ENCODE measurements around the gene KCNIP1. TPM values are rescaled to one million over a fixed set of nuclear protein-coding genes. Genes with fewer than 3 reads are reported as not detected.

The KCNIP1 gene
- total RNA-seq, 2 experiments from 2014 or later, result not detected

DNA sequence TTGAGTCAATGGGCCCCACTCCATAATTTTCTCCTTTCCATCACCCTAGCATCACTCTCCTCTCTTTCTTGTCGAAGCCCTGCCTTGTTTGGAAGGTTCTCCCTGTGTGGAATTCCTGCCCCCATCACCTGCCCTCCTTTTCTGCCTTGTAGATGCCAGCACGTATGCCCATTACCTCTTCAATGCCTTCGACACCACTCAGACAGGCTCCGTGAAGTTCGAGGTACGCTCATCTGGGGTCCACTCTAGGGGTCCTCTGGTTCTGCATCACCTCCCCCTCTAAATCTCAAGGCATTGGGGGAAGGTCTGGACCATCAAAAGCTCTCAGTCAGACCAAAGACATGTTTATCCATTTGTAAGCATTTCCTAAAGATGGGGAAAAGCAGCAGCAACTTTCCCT, 217.9 kb downstream of the KCNIP1 start:
- ChIA-PET POLR2A (no interaction called here), CTCF (no interaction called here)

DNA sequence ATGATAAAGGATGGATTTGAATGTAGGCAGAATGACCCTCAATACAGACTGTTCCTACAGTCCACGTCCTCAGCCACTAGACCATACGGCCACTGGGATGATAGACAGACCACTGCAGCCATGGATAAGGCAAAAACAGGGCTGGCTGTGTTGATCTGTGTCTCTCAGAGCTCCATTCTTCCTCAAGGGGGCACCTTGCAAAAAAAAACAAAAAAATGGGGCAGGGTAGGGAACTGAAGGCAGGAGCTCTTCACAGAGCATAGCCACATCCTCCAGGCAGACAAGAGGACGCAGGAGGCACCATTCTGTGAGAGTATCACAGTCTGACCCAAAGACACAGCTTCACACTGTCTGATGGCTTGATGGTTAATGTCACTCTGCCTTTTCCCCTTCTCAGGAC, 218.5 kb downstream of the KCNIP1 start:
- ChIA-PET CTCF (no interaction called here), POLR2A (no interaction called here)

DNA sequence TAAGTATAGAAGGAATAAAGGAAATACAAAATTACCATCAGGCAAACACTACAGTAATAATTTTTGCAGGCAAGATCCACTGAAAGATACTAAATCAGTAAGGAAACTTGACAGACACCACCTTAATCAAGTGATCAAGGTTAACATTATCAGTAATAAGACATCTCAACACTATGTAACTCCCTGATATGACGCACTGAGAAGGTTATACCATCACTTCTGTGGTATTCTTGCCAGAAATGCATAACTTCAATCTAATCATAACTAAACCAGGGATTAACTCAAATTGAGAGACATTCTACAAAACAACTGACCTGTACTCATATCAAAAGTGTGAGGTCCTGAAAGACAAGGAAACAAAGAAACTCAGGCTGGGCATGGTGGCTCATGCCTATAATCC, 227.2 kb downstream of the KCNIP1 start:
- POLR2A ChIA-PET, result no interaction called here
- CTCF ChIA-PET, result no interaction called here

DNA sequence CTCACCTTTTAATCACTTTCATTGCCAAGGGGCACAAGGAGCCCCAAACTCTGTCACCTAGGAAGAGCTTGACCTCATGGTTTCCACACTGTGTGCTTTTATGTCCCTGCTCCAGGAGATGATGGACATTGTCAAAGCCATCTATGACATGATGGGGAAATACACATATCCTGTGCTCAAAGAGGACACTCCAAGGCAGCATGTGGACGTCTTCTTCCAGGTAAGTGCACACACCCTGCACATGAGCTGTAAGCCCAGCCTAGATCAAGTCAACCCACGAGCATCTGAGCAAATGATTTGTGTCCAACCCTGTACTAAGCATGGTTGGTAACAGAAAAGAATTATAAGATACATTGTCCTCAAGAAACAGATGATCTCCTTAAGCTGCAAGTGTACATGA, 228.9 kb downstream of the KCNIP1 start:
- ChIA-PET CTCF (no interaction called here), POLR2A (no interaction called here)

DNA sequence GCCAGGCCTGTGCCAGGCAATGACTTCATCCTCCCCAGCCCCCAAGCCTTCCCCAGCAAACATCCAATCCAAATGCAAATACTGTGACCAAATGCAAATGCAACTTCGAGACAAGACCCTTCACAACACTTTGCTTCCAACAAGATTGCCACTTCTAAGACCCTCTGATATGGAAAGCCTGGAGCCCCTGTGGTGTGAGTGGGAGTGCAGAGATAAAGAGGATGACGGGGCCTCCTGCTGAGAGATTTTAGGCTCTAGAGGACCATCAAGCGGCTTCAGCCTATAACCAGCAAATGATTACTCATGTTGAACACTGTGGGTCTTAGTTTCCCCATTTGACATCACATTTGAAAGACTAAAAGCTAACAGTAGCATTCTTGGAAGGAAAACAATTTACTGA, 233.1 kb downstream of the KCNIP1 start:
- POLR2A ChIA-PET, result no interaction called here
- CTCF ChIA-PET, result no interaction called here

DNA sequence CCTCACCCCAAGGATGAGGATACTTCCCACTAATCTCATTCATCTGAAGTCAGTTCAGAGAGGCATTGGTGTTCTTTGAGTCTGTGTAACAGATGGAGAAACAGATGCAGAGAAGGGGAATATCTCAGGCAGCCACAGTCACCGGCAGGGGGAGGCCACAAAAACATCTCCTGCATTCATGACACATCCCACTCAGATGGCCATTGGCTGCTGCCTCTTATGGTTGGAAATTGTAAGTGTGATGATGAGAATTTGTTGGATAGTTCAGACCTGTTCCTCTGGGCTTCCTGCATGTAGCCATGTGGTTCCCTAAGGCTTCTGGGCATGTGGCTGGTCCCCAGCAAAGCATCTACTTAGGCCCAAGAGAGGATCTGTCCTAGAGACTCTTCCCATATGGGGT, 233.8 kb downstream of the KCNIP1 start:
- POLR2A ChIA-PET, result no interaction called here
- CTCF ChIA-PET, result no interaction called here

DNA sequence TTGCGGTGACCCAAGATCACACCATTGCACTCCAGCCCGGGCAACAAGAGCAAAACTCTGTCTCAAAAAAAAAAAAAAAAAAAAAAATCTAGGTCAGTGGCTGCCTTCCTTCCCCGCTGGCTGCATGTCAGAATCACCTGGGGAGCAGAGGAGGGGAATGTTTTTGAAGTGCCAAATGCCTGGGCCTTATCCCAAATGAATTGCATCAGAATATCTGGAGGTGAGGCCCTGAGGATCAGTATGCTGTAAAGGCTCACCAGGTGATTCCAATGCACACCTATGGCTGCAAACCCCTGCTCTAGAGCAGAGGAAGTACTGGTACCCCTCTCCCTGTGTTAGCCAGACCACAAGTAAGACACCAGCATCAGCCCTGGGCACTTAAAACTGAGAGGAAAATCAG, 235.0 kb downstream of the KCNIP1 start:
- POLR2A ChIA-PET, result no interaction called here
- CTCF ChIA-PET, result interaction anchor here (0.6 kb wide), 1 partner anchor 15 kb away, joined by 3 read pairs; no protein-coding TSS in a partner anchor

DNA sequence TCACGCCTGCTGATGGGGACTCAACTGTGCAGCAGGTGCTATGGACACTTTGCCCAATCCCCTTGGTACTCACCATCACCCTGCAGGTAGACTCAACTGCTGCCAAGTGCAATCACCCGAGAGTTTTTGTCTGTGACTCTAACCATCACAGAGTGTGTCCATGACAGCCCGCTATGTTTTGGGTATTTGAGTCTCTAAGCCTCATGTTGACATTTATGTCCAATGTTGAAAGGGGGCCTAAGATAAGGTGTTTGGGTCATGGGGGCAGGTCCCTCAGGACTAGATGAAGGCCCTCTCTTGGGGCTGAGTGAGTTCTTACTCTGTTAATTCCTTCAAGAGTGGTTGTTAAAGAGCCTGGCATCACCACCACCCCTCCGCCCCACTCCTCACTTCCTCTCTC, 235.6 kb downstream of the KCNIP1 start:
- ChIA-PET POLR2A (no interaction called here), CTCF (no interaction called here)

DNA sequence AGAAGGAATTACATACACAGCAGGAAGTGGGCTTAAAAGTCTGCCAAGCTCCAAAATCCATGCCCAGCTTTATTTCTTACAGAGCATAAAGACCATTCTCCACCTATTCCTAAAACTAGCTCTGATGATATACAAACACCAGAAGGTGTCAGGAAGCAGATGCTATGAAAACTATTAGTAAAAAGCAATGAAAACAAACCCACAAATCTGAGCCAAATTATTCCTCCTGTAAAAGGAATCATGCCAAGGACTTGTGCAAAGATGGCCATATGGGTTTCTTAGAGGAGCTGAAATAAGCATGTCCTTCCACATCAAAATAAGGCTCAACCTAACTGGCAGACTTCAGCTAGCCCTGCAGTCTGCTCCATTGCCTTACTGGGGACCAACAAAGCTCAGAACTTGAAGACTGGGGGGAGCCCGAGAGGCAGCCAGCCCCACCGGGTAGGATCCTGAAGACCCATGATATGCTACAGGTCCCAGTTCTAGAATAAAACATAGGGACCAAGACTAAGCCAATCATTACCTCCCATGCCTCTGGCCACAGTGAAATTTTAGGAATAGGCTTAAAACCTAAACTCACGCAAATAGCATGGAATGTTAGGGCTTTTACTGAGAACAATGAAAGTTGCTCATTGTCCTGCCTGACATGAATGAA, 236.9 kb downstream of the KCNIP1 start:
- POLR2A ChIA-PET, result no interaction called here
- CTCF ChIA-PET, result no interaction called here

DNA sequence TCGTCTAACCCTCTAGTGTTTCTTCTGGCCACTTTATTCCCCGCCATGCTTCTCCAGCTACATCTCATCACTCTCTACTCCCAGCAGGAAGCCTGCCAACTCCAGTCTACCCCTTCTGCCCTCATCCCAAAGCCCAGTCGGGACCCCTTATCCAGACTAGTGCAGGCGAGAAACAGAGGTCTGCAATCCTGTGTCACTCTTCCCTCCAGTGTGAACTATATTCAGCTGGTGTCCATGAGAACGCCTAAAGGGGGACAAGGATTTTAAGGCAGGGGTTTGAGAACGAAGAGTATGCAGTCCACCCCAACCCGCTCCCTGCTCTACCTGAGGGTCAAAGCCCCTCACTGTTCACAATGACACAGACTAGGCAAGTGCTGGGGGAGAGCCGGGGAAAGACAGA, 238.0 kb downstream of the KCNIP1 start:
- POLR2A ChIA-PET, result interaction anchor here (0.6 kb wide), 1 partner anchor 1000 kb away, joined by 6 read pairs; no protein-coding TSS in a partner anchor

DNA sequence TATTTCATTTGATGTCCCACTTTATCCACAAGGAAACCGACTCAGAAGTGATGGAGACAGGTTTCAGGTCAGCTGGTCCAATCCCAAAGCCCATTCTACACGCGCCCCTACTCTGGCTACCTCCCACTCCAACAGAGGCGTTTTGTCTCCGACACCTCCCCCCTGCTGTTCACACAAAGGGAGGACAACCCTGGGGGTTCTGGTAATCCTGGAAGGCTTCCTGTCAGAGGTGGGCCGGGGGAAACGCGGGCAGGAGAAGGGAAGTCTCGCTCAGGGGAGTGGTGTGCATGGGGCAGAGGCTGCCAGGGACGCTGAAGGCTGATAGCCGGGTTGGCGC, 240.0 kb downstream of the KCNIP1 start:
- POLR2A ChIA-PET, result no interaction called here
- CTCF ChIA-PET, result interaction anchor here (1.5 kb wide), 1 partner anchor 614 kb away, joined by 3 read pairs; no protein-coding TSS in a partner anchor

More for the DNA sequence above, 238.0 kb downstream of the KCNIP1 start:
- CTCF ChIA-PET, result no interaction called here

DNA sequence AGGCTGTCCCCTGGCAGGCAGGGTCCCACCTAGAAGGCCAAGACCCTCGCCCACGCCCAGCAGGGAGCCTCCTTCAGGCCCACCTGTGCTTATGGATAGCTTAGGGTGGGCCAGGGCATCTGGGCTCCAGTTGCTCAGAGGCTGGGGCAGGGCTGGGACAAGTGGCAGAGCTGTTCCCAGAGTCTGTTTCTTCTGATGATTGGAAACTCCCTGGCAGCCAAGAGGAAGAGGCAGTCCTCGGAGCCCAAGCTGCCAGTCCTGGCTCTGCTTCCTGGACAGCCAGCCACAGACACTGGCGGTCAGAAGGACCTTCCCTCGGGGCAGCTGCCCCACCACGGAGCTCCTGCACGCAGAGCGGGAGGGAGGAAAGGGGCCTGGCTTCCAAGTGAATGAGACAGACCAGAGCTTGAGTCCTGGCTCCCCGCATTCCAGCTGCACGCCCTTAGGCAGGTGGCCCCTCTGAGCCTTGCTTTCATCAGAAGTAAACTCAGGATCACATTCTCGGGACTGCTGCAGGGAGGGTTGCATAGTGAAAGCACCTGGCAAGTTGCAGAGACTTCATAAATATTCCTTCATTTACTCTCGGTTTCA, 241.8 kb downstream of the KCNIP1 start:
- CTCF ChIA-PET, result interaction anchor here (0.9 to 1.5 kb wide), 2 partner anchors 10 to 612 kb away, joined by 3 read pairs; no protein-coding TSS in a partner anchor
- POLR2A ChIA-PET, result no interaction called here

DNA sequence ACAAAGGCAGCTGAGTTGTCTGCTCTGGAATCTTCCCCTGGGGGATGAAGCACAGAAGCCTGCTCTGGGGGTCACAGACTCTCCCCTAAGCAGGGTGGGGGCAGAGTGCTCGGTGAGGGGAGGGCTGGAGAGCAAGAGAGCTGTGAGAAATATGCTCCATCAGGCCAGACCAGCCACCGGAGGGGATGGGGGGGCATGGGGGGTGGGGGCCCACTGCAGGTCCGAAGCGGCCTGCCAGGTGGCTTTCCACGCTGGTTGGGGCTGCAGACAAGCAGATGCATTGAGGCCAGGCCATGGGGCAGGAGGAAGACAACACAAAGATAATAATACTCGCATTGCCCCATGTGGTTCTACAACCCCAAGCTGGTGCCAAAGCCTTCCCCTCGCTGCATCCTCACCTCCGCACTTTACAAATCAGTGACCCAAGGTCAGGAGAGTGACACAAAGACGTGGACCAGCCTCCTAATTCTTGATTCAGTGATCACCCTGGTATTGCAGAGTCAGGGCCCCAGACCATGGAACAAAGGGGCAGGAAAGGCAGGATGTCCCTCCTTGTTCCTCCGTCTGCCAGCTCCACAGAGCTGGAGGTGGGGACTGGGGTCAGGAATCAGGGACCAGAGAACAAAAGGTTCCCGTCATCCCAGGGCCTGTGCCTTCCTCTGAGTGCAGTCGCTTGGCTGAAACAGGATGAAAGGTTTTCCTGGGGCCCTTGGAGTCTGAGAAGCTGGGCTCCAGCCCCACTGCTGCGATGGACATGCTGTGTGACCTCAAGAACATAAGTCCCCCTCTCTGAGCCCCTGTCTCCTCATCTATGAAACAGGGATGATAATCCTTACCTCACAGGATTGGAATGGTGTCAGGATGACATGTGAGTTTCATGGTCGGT, 242.5 kb downstream of the KCNIP1 start:
- ChIA-PET POLR2A (no interaction called here), CTCF (no interaction called here)

DNA sequence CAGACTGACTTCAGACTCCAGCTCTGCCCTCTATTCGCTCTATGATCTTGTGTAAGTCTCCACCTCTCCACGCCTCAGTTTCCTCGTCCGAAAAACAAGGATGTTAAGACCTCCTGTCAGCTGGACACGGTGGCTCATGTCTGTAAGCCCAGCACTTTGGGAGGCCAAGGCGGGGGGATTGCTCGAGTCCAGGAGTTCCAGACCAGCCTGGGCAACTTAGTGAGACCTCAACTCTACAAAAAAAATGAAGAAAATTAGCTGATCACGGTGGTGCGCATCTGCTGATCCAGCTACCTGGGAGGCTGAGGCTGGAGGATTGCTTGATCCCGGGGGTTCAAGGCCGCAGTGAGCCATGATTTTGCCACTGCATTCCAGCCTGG, 243.1 kb downstream of the KCNIP1 start:
- CTCF ChIA-PET, result no interaction called here
- POLR2A ChIA-PET, result no interaction called here

DNA sequence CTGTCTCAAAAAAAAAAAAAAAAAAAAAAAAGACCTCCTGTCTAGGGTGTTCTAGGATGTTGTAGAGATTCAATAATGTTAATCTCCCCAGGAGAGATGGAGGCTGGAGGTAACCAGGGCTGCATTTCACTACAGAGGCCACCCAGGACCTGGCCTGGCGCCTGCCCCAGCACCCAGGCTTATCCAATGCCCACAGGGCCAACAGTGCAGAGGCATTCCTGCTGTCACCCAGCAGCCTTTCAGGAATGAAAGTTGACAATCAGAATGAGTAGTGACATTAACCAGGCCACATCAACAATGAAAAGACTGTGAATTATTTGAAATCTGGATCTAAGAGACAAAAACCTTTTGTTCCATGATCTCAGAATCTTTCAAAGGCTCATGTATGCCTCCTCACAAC, 243.5 kb downstream of the KCNIP1 start:
- CTCF ChIA-PET, result no interaction called here
- POLR2A ChIA-PET, result no interaction called here

DNA sequence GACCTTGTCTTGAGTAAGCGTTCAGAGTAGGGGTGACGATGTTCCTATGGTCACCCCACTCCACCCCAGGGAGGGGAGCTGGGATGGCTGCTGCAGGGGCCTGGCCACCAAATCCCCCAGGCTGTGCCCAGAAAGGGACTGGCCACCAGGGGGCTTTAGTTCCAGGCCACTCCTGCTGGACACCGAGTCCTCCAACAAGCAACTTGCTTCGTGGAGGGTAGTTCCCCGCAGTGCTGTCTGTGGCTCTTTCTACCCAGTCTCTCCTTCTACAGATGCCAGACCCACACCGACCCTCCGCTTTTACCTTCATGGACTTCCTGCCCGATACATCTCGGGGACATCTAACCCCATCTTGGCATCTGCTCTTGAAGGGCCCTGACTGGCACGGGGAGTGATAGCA, 244.0 kb downstream of the KCNIP1 start:
- ChIA-PET POLR2A (no interaction called here), CTCF (no interaction called here)

DNA sequence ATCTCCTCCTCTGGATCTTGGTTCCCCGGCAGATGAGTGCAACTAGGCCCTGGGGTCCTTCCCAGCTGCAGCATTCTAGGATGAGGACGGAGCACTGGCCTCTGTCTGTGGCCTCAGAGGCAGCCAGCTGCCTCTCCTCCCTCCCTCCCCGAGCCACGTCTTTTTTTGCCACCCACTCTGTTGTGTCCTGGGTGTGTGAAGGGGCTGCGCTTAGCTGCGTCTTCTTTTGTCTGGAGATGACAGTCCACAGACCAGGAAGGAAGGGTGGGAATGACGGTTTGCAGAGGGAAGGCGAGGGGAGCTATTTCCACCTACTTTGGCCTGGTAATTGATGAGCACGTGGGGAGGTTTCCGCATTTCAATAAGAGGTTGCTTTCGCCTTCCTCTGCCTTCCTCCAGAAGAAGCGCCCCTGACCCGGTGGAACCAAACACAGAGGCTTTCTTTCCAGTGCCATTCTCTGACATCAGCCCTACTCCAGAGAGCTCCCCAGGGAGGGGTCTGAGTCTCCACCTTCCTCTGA, 245.2 kb downstream of the KCNIP1 start:
- CTCF ChIA-PET, result no interaction called here
- POLR2A ChIA-PET, result no interaction called here

DNA sequence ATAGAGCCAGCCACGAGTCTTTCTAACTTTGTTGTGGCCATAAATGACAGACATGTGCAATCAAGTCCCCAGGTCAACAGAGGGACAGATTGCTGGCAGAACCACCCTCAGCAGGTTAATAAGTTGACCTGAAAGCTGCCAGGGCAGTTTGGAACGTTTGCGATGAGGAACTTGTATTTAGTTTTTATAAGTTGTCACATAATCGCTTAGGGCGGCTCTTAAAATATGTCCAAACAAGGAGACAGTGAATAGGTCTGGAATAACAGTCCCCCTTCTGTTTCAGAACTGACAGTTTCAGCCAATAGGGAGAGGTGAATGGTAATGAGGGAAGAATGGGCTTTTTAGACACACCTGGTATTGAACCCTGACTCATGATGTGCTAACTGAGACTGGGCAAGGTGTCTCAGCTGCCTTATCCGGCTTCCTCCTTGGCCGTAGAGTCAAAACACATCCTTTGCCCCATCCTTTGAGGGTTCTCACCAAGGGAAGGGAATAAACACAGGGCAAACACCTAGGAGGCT, 246.2 kb downstream of the KCNIP1 start:
- CTCF ChIA-PET, result no interaction called here

DNA sequence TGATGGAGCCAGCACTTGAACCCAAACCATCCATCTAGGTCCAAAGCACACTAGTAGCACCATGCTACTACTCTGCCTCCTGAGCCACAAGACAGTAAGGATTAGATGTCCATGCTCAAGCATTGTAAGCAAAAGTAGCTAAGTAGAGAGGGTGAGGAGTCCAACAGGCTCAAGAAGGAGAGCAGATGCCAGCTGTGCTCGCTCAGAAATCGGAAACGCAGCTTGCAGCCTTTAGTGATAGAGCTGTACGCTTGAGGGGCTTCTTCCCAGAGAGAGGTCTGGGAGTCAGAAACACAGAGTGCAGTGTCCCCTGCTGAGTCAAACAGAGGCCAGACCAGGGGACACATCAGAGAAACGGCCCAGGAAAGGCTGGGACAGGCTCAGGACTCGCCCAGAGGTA, 247.0 kb downstream of the KCNIP1 start:
- ChIA-PET POLR2A (no interaction called here), CTCF (no interaction called here)

More for the DNA sequence above, 246.2 kb downstream of the KCNIP1 start:
- POLR2A ChIA-PET, result no interaction called here

DNA sequence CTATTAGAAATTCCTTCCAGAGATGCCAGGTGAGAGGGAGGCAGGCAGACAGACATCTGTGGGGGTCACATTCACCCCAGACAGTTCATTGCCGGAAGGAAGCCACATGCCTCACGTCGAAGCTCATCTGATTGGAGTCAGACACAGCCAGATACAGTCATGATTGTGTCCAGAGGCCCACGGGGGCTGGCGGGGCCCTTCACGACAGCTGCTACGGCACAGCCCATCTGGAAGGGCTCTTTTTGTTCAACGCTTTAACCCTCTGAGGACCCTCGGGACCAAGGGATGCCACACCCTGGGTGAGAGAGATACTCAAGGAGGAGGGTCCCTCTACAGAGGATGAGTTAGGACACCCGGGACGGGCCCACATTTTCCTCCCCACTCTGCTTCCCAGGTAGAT, 247.8 kb downstream of the KCNIP1 start:
- CTCF ChIA-PET, result no interaction called here
- POLR2A ChIA-PET, result no interaction called here
